HCT116 (cell line): ENCODE results near the gene ZNF516. TPM values are rescaled to one million over a fixed set of nuclear protein-coding genes. Genes with fewer than 3 reads are reported as not detected.
A peak's percentile ranks its signal among the peaks of the same experiment; 100 is the strongest.

Source experiments
- ATAC-seq: fragments of 200-7000 bp; cut with Tn5 transposase; 2 replicates; pipeline ENCODE4 v1.9.1; 2020; ENCODE audit warnings: mild to moderate bottlenecking, moderate library complexity
- BruUV-seq: library from RNA; stranded (reverse); fragments of 400-500 nt; replicated peaks from 2 replicates; lab custom pipeline; 2021; lab: Mats Ljungman, UMichigan
- CTCF ChIA-PET: fragments of 300-600 bp; sonication (Branson Sonifier 250); formaldehyde crosslinking; loops from one replicate; lab custom pipeline; 2021; ENCODE audit warnings: antibody characterized with exemption; lab: Charles Lee
- POLR2A ChIA-PET: fragments of 300-600, 350-600 bp; sonication (Branson Sonifier 250); formaldehyde crosslinking; loops from one replicate; lab custom pipeline; 2021; ENCODE audit warnings: antibody characterized with exemption; lab: Charles Lee
- RAD21 ChIA-PET, 2 experiments: fragments of 300-600 bp; sonication (Branson Sonifier 250); formaldehyde crosslinking; loops; one replicate each; lab custom pipeline; 2023; ENCODE audit warnings: low total read pairs in 2 of 2; ENCODE audit not compliant: uncharacterized antibody in 2 of 2, unreplicated experiment in 2 of 2, low non-redundant PET in 1 of 2; lab: Charles Lee
- DNase-seq: peaks from one replicate; pipeline ENCODE4 v3.0.0-alpha.2; 2010; ENCODE audit warnings: low read depth, low spot score
- H2AFZ ChIP-seq: fragments of 200-600 bp; shearing (Covaris generic), sonication (generic); 2 replicates; pipeline ENCODE4 v1.6.1; 2017; ENCODE audit warnings: low read depth, mixed run types, mixed read lengths, antibody characterized with exemption, low read length; ENCODE audit not compliant: poor library complexity, severe bottlenecking
- H3K27ac ChIP-seq: 2 replicates; pipeline ENCODE4 v1.5.1; 2012; ENCODE audit warnings: low read depth, low read length
- H3K27me3 ChIP-seq: fragments of 200-600 bp; sonication (generic); 2 replicates; pipeline ENCODE4 v1.6.1; 2016; ENCODE audit warnings: mixed run types, low read length, mixed read lengths; ENCODE audit not compliant: insufficient read depth
- H3K36me3 ChIP-seq, 2 experiments: fragments of 200-500 bp in 1 of 2; fragments of 200-600 bp in 1 of 2; sonication (Bioruptor generic) in 1 of 2; sonication (generic) in 1 of 2; 2 replicates each; pipeline versions ENCODE4 v1.5.1 to v1.6.1; 2014 to 2016; ENCODE audit warnings: low read length in 2 of 2, inconsistent platforms in 1 of 2, mixed read lengths in 1 of 2, mixed run types in 1 of 2; ENCODE audit not compliant: insufficient read depth in 2 of 2, control insufficient read depth in 1 of 2
- H3K4me1 ChIP-seq, 2 experiments: fragments of 200-600 bp in 1 of 2; sonication (generic) in 1 of 2; 2 replicates each; pipeline versions ENCODE4 v1.5.1 to v1.6.1; 2012 to 2017; ENCODE audit warnings: low read length in 2 of 2, inconsistent platforms in 1 of 2, mild to moderate bottlenecking in 1 of 2, mixed read lengths in 1 of 2, mixed run types in 1 of 2, moderate library complexity in 1 of 2; ENCODE audit not compliant: insufficient read depth in 2 of 2, control insufficient read depth in 1 of 2
- H3K4me2 ChIP-seq: fragments of 200-600 bp; sonication (generic); 2 replicates; pipeline ENCODE4 v1.6.1; 2017; ENCODE audit warnings: mixed run types, low read length, mixed read lengths
- H3K4me3 ChIP-seq, 2 experiments: fragments of 200-600 bp in 1 of 2; sonication (generic) in 1 of 2; replicated peaks in 1 of 2; 2 replicates each; pipeline ENCODE4 v1.5.1; 2011 to 2016; ENCODE audit warnings: low read length in 2 of 2, control low read depth in 1 of 2, low read depth in 1 of 2, mild to moderate bottlenecking in 1 of 2, mixed read lengths in 1 of 2, mixed run types in 1 of 2
- H3K79me2 ChIP-seq: fragments of 200-600 bp; sonication (generic); 2 replicates; pipeline ENCODE4 v1.6.1; 2017; ENCODE audit warnings: mild to moderate bottlenecking, mixed run types, low read length, moderate library complexity, mixed read lengths; ENCODE audit not compliant: insufficient read depth
- H3K9ac ChIP-seq: fragments of 200-600 bp; sonication (generic); 2 replicates; pipeline ENCODE4 v1.6.1; 2016; ENCODE audit warnings: low read length, mixed read lengths
- H3K9me2 ChIP-seq: fragments of 200-600 bp; sonication (generic), shearing (Covaris generic); 2 replicates; pipeline ENCODE4 v1.6.1; 2017; ENCODE audit warnings: mixed run types, mild to moderate bottlenecking, moderate library complexity; ENCODE audit not compliant: insufficient read depth
- H3K9me3 ChIP-seq, 2 experiments: fragments of 200-500 bp in 1 of 2; fragments of 200-600 bp in 1 of 2; sonication (Bioruptor generic) in 1 of 2; sonication (generic) in 1 of 2; 2 replicates each; pipeline ENCODE4 v1.6.1; 2014 to 2017; ENCODE audit warnings: low read length in 2 of 2, mixed read lengths in 2 of 2, inconsistent platforms in 1 of 2, low read depth in 1 of 2, mild to moderate bottlenecking in 1 of 2, mixed run types in 1 of 2, moderate library complexity in 1 of 2; ENCODE audit not compliant: control insufficient read depth in 1 of 2, insufficient read depth in 1 of 2
- H4K20me1 ChIP-seq: fragments of 200-600 bp; sonication (generic), shearing (Covaris generic); 2 replicates; pipeline ENCODE4 v1.6.1; 2017; ENCODE audit warnings: mixed run types, mild to moderate bottlenecking, moderate library complexity; ENCODE audit not compliant: insufficient read depth
- ATF3 ChIP-seq: IDR thresholded peaks from 2 replicates; pipeline ENCODE4 v1.6.1; 2012
- CBX3 ChIP-seq: IDR thresholded peaks from 2 replicates; pipeline ENCODE4 v1.6.1; 2012; ENCODE audit warnings: low read depth
- CEBPB ChIP-seq: IDR thresholded peaks from 2 replicates; pipeline ENCODE4 v1.6.1; 2012; ENCODE audit warnings: low read depth
- EGR1 ChIP-seq: IDR thresholded peaks from 2 replicates; pipeline ENCODE4 v1.6.1; 2012; ENCODE audit warnings: low read depth
- ELF1 ChIP-seq: IDR thresholded peaks from 2 replicates; pipeline ENCODE4 v1.6.1; 2012; ENCODE audit warnings: low read depth, borderline replicate concordance
- EZH2 ChIP-seq: fragments of 200-600 bp; sonication (generic); IDR thresholded peaks from 2 replicates; pipeline ENCODE4 v1.6.1; 2017; ENCODE audit warnings: antibody characterized with exemption, mixed run types
- JUND ChIP-seq: IDR thresholded peaks from 2 replicates; pipeline ENCODE4 v1.6.1; 2012
- MAX ChIP-seq: IDR thresholded peaks from 2 replicates; pipeline ENCODE4 v1.6.1; 2012
- POLR2A ChIP-seq: IDR thresholded peaks from 2 replicates; pipeline ENCODE4 v1.7.0; 2011; ENCODE audit warnings: borderline replicate concordance; ENCODE audit not compliant: insufficient read depth, insufficient read length; ENCODE audit errors: extremely low read depth
- POLR2AphosphoS5 ChIP-seq: IDR thresholded peaks from 2 replicates; pipeline ENCODE4 v1.6.1; 2011; ENCODE audit warnings: mild to moderate bottlenecking, low read depth, low read length, moderate library complexity
- RAD21 ChIP-seq: IDR thresholded peaks from 2 replicates; pipeline ENCODE4 v1.6.1; 2012; ENCODE audit warnings: low read depth, mild to moderate bottlenecking
- SIN3A ChIP-seq: IDR thresholded peaks from 2 replicates; pipeline ENCODE4 v1.6.1; 2012; ENCODE audit warnings: low read depth
- SRF ChIP-seq: IDR thresholded peaks from 2 replicates; pipeline ENCODE4 v1.6.1; 2012; ENCODE audit warnings: low read depth
- TCF7L2 ChIP-seq: IDR thresholded peaks from 2 replicates; pipeline ENCODE4 v1.7.0; 2011; ENCODE audit warnings: borderline replicate concordance, inconsistent platforms; ENCODE audit not compliant: insufficient read depth, insufficient read length; ENCODE audit errors: extremely low read depth
- YY1 ChIP-seq: IDR thresholded peaks from 2 replicates; pipeline ENCODE4 v1.6.1; 2011; ENCODE audit warnings: low read length, low read depth, moderate library complexity, mild to moderate bottlenecking; ENCODE audit not compliant: insufficient replicate concordance; ENCODE audit errors: extremely low read depth
- ZBTB33 ChIP-seq: IDR thresholded peaks from 2 replicates; pipeline ENCODE4 v1.6.1; 2011; ENCODE audit warnings: mild to moderate bottlenecking, low read length, moderate library complexity; ENCODE audit not compliant: insufficient replicate concordance; ENCODE audit errors: extremely low read depth
- ZFX ChIP-seq: fragments of 450-650 bp; IDR thresholded peaks from 2 replicates; pipeline ENCODE4 v1.6.1; 2017
- ZNF274 ChIP-seq: fragments of 200-500 bp; sonication (Bioruptor generic); IDR thresholded peaks from 2 replicates; pipeline ENCODE4 v1.6.1; 2014; ENCODE audit warnings: mild to moderate bottlenecking, low read depth, low read length, inconsistent platforms
- intact Hi-C: fragments of 100-400 bp; cut with micrococcal nuclease; formaldehyde crosslinking; loops from 2 replicates; pipeline ENCODE4 v1.10.0; 2022
- total RNA-seq: library from RNA; stranded (reverse); gene quantifications from one replicate; pipeline ENCODE4 v1.2.1, GENCODE V29; 2021; ENCODE audit not compliant: unreplicated experiment

ZNF516 gene
- total RNA-seq, 1 experiment from 2014 or later = 32.0 TPM

GRCh38 chr18:76490670-76491472 lies 4.2 kb downstream of the ZNF516 start:
- no TSS peak for BruUV-seq
- Histone ChIP-seq H3K9me2 (no peaks in the 10 kb centered on the region), H3K27ac (peak overlapping the region; percentile 14; the same call in 1 of the 2 replicates), H3K4me1 (peaks cover 0 to 30% of the 10 kb centered on the region in 2 experiments; a peak in 2 of 4 replicates), H3K9ac (peak overlapping the region; percentile 56; the same call in 1 of the 2 replicates), H3K9me3 (no peaks in the 10 kb centered on the region), H3K27me3 (no peaks in the 10 kb centered on the region), H3K36me3 (no peaks in the 10 kb centered on the region), H3K4me3 (peak overlapping the region; percentile 59 to 68), H2AFZ (no peak overlapping the region), H4K20me1 (no peaks in the 10 kb centered on the region), H3K4me2 (peak overlapping the region; percentile 88), H3K79me2 (peaks cover 24% of the 10 kb centered on the region)
- no peak for TF ChIP-seq EGR1
- TF ChIP-seq TCF7L2 = peak; percentile 9
- TF ChIP-seq POLR2A = no peak
- ChIA-PET CTCF (interaction anchor here (1.0 kb wide), 1 partner anchor 168 kb away, joined by 3 read pairs; no protein-coding TSS in a partner anchor), POLR2A (no interaction called here), RAD21 (no interaction called here)
- ATAC-seq = no peak
- intact Hi-C loops = loop anchor here (10.0 kb wide), 1 partner anchor 314 kb away; no protein-coding TSS in a partner anchor
- no peak for DNase-seq

GRCh38 chr18:76490033-76490432 lies 5.0 kb downstream of the ZNF516 start:
- no TSS peak for BruUV-seq
- peak overlapping the region; percentile 88; the same call in 1 of the 2 replicates for H3K4me2 ChIP-seq
- ATAC-seq = no peak
- TF ChIP-seq POLR2A (no peak), SRF (no peak), ZBTB33 (no peak), RAD21 (no peak), MAX (no peak), CEBPB (no peak), CBX3 (no peak), ELF1 (no peak), EGR1 (no peak), SIN3A (no peak), YY1 (no peak), POLR2AphosphoS5 (no peak), ZFX (no peak), JUND (no peak), ZNF274 (no peak), ATF3 (no peak), EZH2 (no peak), TCF7L2 (no peak)

More at GRCh38 chr18:76490033-76490432, 5.0 kb downstream of the ZNF516 start:
- no peak overlapping the region for H3K27ac ChIP-seq
- H3K9me3 ChIP-seq = no peaks in the 10 kb centered on the region
- peaks cover 24% of the 10 kb centered on the region for H3K79me2 ChIP-seq
- H3K9me2 ChIP-seq = no peaks in the 10 kb centered on the region
- ChIA-PET RAD21 (no interaction called here), CTCF (interaction anchor here (1.0 kb wide), 1 partner anchor 169 kb away, joined by 3 read pairs; no protein-coding TSS in a partner anchor), POLR2A (no interaction called here)
- H3K36me3 ChIP-seq = no peaks in the 10 kb centered on the region
- no peak for DNase-seq
- H4K20me1 ChIP-seq = no peaks in the 10 kb centered on the region
- no peak overlapping the region for H3K9ac ChIP-seq
- intact Hi-C loops = loop anchor here (10.0 kb wide), 1 partner anchor 315 kb away; no protein-coding TSS in a partner anchor
- no peaks in the 10 kb centered on the region for H3K27me3 ChIP-seq
- peaks cover 0 to 24% of the 10 kb centered on the region in 2 experiments; a peak in 2 of 4 replicates for H3K4me1 ChIP-seq
- H2AFZ ChIP-seq = no peak overlapping the region
- no peak overlapping the region for H3K4me3 ChIP-seq
